Keratinocyte (primary cell): ENCODE data around the gene ZNF710.

Experiments
- CTCF ChIP-seq, 3 experiments: IDR thresholded peaks in 1 of 3; conservative IDR thresholded peaks in 1 of 3; optimal IDR thresholded peaks in 1 of 3; 2 replicates in 2 of 3; 3 replicates in 1 of 3; pipeline versions ENCODE3 to v1.5.1; 2011; ENCODE audit warnings: low read length in 3 of 3, mild to moderate bottlenecking in 3 of 3, moderate library complexity in 2 of 3, control low read depth in 1 of 3, inconsistent platforms in 1 of 3; ENCODE audit not compliant: insufficient read depth in 2 of 3; ENCODE audit errors: extremely low read depth in 1 of 3
- EZH2 ChIP-seq: IDR thresholded peaks from one replicate; pipeline ENCODE4 v1.6.1; 2012; ENCODE audit warnings: inconsistent platforms, mild to moderate bottlenecking, low read length, moderate library complexity

- TF ChIP-seq CTCF (optimal IDR thresholded peaks at IDR 0.05 in 1 of 3, IDR thresholded peaks at IDR 0.05 in 1 of 3, conservative IDR thresholded peaks at IDR 0.05 in 1 of 3; ENCODE audit: extremely low read depth in 1 of 3, insufficient read depth in 2 of 3, low read length in 3 of 3) (no peak), EZH2 (no peak)
These were observed 72.9 kb downstream of the ZNF710 start for GRCh38 chr15:90074023-90074422.
